GM12878 (cell line): ENCODE results near the gene SEL1L2. TPM values are rescaled to one million over a fixed set of nuclear protein-coding genes. Genes with fewer than 3 reads are reported as not detected.

Source experiments
- ATAC-seq: fragments of 200-7000 bp; cut with Tn5 transposase; 3 replicates; pipeline ENCODE4 v1.9.1; 2020; ENCODE audit warnings: mild to moderate bottlenecking, moderate library complexity
- BruUV-seq: library from RNA; stranded (reverse); fragments of 400-500 nt; replicated peaks from 2 replicates; lab custom pipeline; 2021; lab: Mats Ljungman, UMichigan
- CTCF ChIA-PET: fragments of 300-600 bp; sonication (Branson Sonifier 250); formaldehyde crosslinking; extraction: SDS; loops from one replicate; lab custom pipeline; 2021; ENCODE audit warnings: inconsistent platforms; lab: Yijun Ruan, JAX
- POLR2A ChIA-PET: fragments of 350-600 bp; formaldehyde crosslinking; extraction: SDS; loops from one replicate; lab custom pipeline; 2021; ENCODE audit warnings: inconsistent platforms; lab: Charles Lee
- RAD21 ChIA-PET: fragments of 300-600 bp; sonication (Branson Sonifier 250); formaldehyde crosslinking; loops from one replicate; lab custom pipeline; 2023; ENCODE audit warnings: antibody characterized with exemption; ENCODE audit not compliant: unreplicated experiment; lab: Charles Lee
- SMC1A ChIA-PET: fragments of 300-600 bp; sonication (Branson Sonifier 250); formaldehyde crosslinking; loops from one replicate; lab custom pipeline; 2023; ENCODE audit not compliant: unreplicated experiment, uncharacterized antibody; lab: Charles Lee
- DNase-seq: peaks from one replicate; pipeline ENCODE4 v3.0.0-alpha.2; 2011; ENCODE audit warnings: low read depth, low spot score
- FAIRE-seq: peaks from 3 replicates; lab custom pipeline; 2011; peaks lifted over from hg19 to GRCh38; lab: Jason Lieb, UNC
- H2AFZ ChIP-seq: 2 replicates; pipeline ENCODE4 v1.6.0; 2011; ENCODE audit warnings: low read depth, low read length, control low read depth; ENCODE audit not compliant: control insufficient read depth
- H3K27ac ChIP-seq: 2 replicates; pipeline ENCODE4 v1.5.1; 2011; ENCODE audit warnings: control low read depth; ENCODE audit not compliant: control insufficient read depth, insufficient read depth
- H3K27me3 ChIP-seq, 2 experiments: replicated peaks in 1 of 2; 2 replicates each; pipeline versions ENCODE4 v1.6.0 to v1.6.1; 2011; ENCODE audit warnings: low read length in 1 of 2; ENCODE audit not compliant: control insufficient read depth in 2 of 2, insufficient read depth in 2 of 2
- H3K36me3 ChIP-seq, 2 experiments: 2 replicates each; pipeline ENCODE4 v1.5.1; 2011; ENCODE audit warnings: low read length in 1 of 2; ENCODE audit not compliant: control insufficient read depth in 2 of 2, insufficient read depth in 2 of 2
- H3K4me1 ChIP-seq: 2 replicates; pipeline ENCODE4 v1.6.1; 2011; ENCODE audit warnings: mild to moderate bottlenecking, low read length, moderate library complexity, mixed read lengths; ENCODE audit not compliant: control insufficient read depth, insufficient read depth
- H3K4me2 ChIP-seq: 2 replicates; pipeline ENCODE4 v1.6.0; 2011; ENCODE audit warnings: control low read depth; ENCODE audit not compliant: control insufficient read depth, insufficient read depth
- H3K4me3 ChIP-seq: fragments of 200-600 bp; sonication (generic); 2 replicates; pipeline ENCODE4 v1.5.1; 2016
- H3K79me2 ChIP-seq: 2 replicates; pipeline ENCODE4 v1.6.0; 2011; ENCODE audit warnings: low read length; ENCODE audit not compliant: control insufficient read depth, insufficient read depth
- H3K9ac ChIP-seq: 2 replicates; pipeline ENCODE4 v1.8.0; 2011; ENCODE audit warnings: low read length, control low read depth, mixed read lengths; ENCODE audit not compliant: control insufficient read depth, insufficient read depth
- H3K9me3 ChIP-seq: replicated peaks from 3 replicates; pipeline ENCODE4 v1.5.1; 2011; ENCODE audit warnings: mild to moderate bottlenecking, low read length; ENCODE audit not compliant: control insufficient read depth, insufficient read depth
- H4K20me1 ChIP-seq: 2 replicates; pipeline ENCODE4 v1.6.0; 2011; ENCODE audit not compliant: control insufficient read depth, insufficient read depth
- CBX3 ChIP-seq: fragments of 200-600 bp; sonication (generic); IDR thresholded peaks from 2 replicates; pipeline ENCODE4 v1.6.1; 2016; ENCODE audit warnings: low read depth, borderline replicate concordance
- CHD2 ChIP-seq: IDR thresholded peaks from 2 replicates; pipeline ENCODE4 v1.6.1; 2011; ENCODE audit warnings: low read depth, low read length, improper control_type of control experiment, borderline replicate concordance
- CHD4 ChIP-seq: fragments of 200-600 bp; sonication (generic); IDR thresholded peaks from 2 replicates; pipeline ENCODE4 v1.6.1; 2016; ENCODE audit warnings: mild to moderate bottlenecking
- HDAC2 ChIP-seq: fragments of 200-600 bp; sonication (generic); IDR thresholded peaks from 2 replicates; pipeline ENCODE4 v1.6.1; 2017
- HSF1 ChIP-seq: fragments of 150-350 bp; IDR thresholded peaks from 2 replicates; pipeline ENCODE4 v1.6.1; 2014; ENCODE audit warnings: mild to moderate bottlenecking, low read depth, low read length
- MEF2B ChIP-seq: fragments of 450-650 bp; IDR thresholded peaks from 2 replicates; pipeline ENCODE4 v1.6.1; 2018; ENCODE audit warnings: mild to moderate bottlenecking, moderate library complexity; ENCODE audit not compliant: partially characterized antibody, poor library complexity, severe bottlenecking
- NFXL1 ChIP-seq: fragments of 450-650 bp; IDR thresholded peaks from 2 replicates; pipeline ENCODE4 v1.6.1; 2017; ENCODE audit warnings: antibody characterized with exemption, mild to moderate bottlenecking, borderline replicate concordance
- NR2F1 ChIP-seq: fragments of 450-650 bp; conservative IDR thresholded peaks from 2 replicates; pipeline ENCODE4 v1.6.1; 2017; ENCODE audit warnings: mild to moderate bottlenecking
- PBX3 ChIP-seq: IDR thresholded peaks from 2 replicates; pipeline ENCODE4 v1.6.1; 2011; ENCODE audit warnings: mild to moderate bottlenecking, low read depth, low read length, moderate library complexity; ENCODE audit not compliant: insufficient replicate concordance
- PRDM15 ChIP-seq: fragments of 450-650 bp; formaldehyde crosslinking; IDR thresholded peaks from 2 replicates; pipeline ENCODE4 v1.4.0; 2020; ENCODE audit warnings: mild to moderate bottlenecking, moderate library complexity
- RAD51 ChIP-seq: fragments of 450-650 bp; IDR thresholded peaks from 2 replicates; pipeline ENCODE4 v1.6.1; 2016; ENCODE audit warnings: moderate library complexity, mild to moderate bottlenecking, inconsistent platforms
- RCOR1 ChIP-seq: conservative IDR thresholded peaks from 2 replicates; pipeline ENCODE4 v1.6.1; 2012; ENCODE audit warnings: low read depth, low read length, improper control_type of control experiment
- TARDBP ChIP-seq: IDR thresholded peaks from 2 replicates; pipeline ENCODE4 v1.6.1; 2016; ENCODE audit warnings: borderline replicate concordance
- TBL1XR1 ChIP-seq: IDR thresholded peaks from 2 replicates; pipeline ENCODE4 v1.6.1; 2012; ENCODE audit warnings: low read depth, low read length, improper control_type of control experiment
- TCF12 ChIP-seq: IDR thresholded peaks from 2 replicates; pipeline ENCODE4 v1.6.1; 2011; ENCODE audit warnings: low read depth, mild to moderate bottlenecking, low read length
- YY1 ChIP-seq: IDR thresholded peaks from 2 replicates; pipeline ENCODE4 v1.6.1; 2011; ENCODE audit warnings: low read depth, mild to moderate bottlenecking, low read length
- ZNF217 ChIP-seq: fragments of 450-650 bp; IDR thresholded peaks from 2 replicates; pipeline ENCODE4 v1.6.1; 2017; ENCODE audit warnings: antibody characterized with exemption, mild to moderate bottlenecking
- ZNF24 ChIP-seq: fragments of 450-650 bp; IDR thresholded peaks from 2 replicates; pipeline ENCODE4 v1.6.1; 2017; ENCODE audit warnings: antibody characterized with exemption, mild to moderate bottlenecking
- ZNF622 ChIP-seq: fragments of 450-650 bp; IDR thresholded peaks from 2 replicates; pipeline ENCODE4 v1.6.1; 2017; ENCODE audit warnings: mild to moderate bottlenecking, inconsistent platforms
- WGBS: methylation state at CpG from one replicate; pipeline ENCODE4 v1.1.6; 2016; ENCODE audit warnings: low lambda C conversion rate; ENCODE audit not compliant: insufficient replicate concordance, insufficient coverage; ENCODE audit errors: missing lambda C conversion rate; 5-methylcytosine and 5-hydroxymethylcytosine counted together
- in situ Hi-C: fragments of 300-500 bp; cut with MboI; formaldehyde crosslinking; loops from 9 replicates; pipeline ENCODE4 v1.14.3; 2018; ENCODE audit warnings: mixed read lengths
- intact Hi-C: fragments of 100-400 bp; cut with micrococcal nuclease; formaldehyde crosslinking; loops from one replicate; pipeline ENCODE4 v1.14.2; 2022; ENCODE audit not compliant: unreplicated experiment
- polyA plus RNA-seq, 11 experiments: library from polyadenylated mRNA; depleted of rRNA in 4 of 11; unstranded in 6 of 11; stranded (reverse) in 5 of 11; fragments of >200 nt; fragmentation: Nextera tagmentation in 4 of 11; fragmentation: Illumina TruSeq in 1 of 11; extraction: Ambion mirVana in 4 of 11; extraction: Trizol in 1 of 11; gene quantifications; 1 replicate in 1 of 11; 2 replicates in 10 of 11; pipeline versions ENCODE4 v1.2.1 to v1.2.3, GENCODE V29; 2011 to 2016; ENCODE audit warnings: inconsistent platforms in 2 of 11, missing spikeins in 2 of 11, low read depth in 1 of 11
- total RNA-seq, 4 experiments: library from RNA; depleted of rRNA in 3 of 4; stranded (reverse); fragments of >200 nt in 3 of 4; fragmentation: Illumina TruSeq in 1 of 4; extraction: Trizol in 1 of 4; gene quantifications; 2 replicates each; pipeline versions ENCODE4 v1.2.1 to v1.2.3, GENCODE V29; 2013 to 2021

The SEL1L2 gene
- total and polyA plus RNA-seq, 10 of the 15 experiments (the other 5 are each of a cell fraction or from before 2014, with no cell fraction given): not detected

- TF ChIP-seq PRDM15 (CRISPR knock-in tag) (no peak), ZNF24 (no peak), CHD2 (no peak), NR2F1 (no peak), RCOR1 (no peak), PBX3 (no peak)
These were observed 42.9 kb upstream of the SEL1L2 start (continued) for GRCh38 chr20:14033310-14033709.

- intact Hi-C loops (no loop called here), in situ Hi-C loops (no loop called here)
- ChIA-PET POLR2A (no interaction called here), RAD21 (no interaction called here), SMC1A (no interaction called here), CTCF (no interaction called here)
- no peak for ATAC-seq
- H3K9me3 ChIP-seq: no peaks in the 10 kb centered on the region
- no peaks in the 10 kb centered on the region for H3K79me2 ChIP-seq
- H3K4me3 ChIP-seq: no peak overlapping the region
- no peak for FAIRE-seq
- BruUV-seq: no TSS peak
- no peaks in the 10 kb centered on the region for H3K36me3 ChIP-seq
- H2AFZ ChIP-seq: no peak overlapping the region
- WGBS: 0% methylated on average over 1 of the region's 1 CpG
- H4K20me1 ChIP-seq: no peaks in the 10 kb centered on the region
- H3K27me3 ChIP-seq: no peaks in the 10 kb centered on the region
- H3K9ac ChIP-seq: no peak overlapping the region
- DNase-seq: no peak
- H3K27ac ChIP-seq: no peak overlapping the region
- no peak overlapping the region for H3K4me2 ChIP-seq
- no peaks in the 10 kb centered on the region for H3K4me1 ChIP-seq
- TF ChIP-seq CHD4 (no peak), CBX3 (no peak), ZNF217 (no peak), TBL1XR1 (no peak), YY1 (no peak), HDAC2 (no peak), TCF12 (no peak), HSF1 (no peak), NFXL1 (no peak), ZNF622 (no peak), MEF2B (no peak), TARDBP (no peak), RAD51 (no peak)
These were observed 40.6 kb upstream of the SEL1L2 start for GRCh38 chr20:14030991-14031390.
